ENCODE measurements around the gene ZNF775.
A peak's percentile ranks its signal among the peaks of the same experiment; 100 is the strongest.

The ZNF775 gene

GRCh38 chr7:150415161-150416153, 36.3 kb downstream of the ZNF775 start:
- no peak for TF ChIP-seq CTCF (IDR thresholded peaks at IDR 0.05; ENCODE audit: low read depth, low read length, missing control alignments)
- in situ Hi-C loops (cut with HindIII; ENCODE audit: low pct_ligation_motif_present, low sequenced_read_pairs) = no loop called here
- H3K27ac ChIP-seq = no peak overlapping the region
- no peak overlapping the region for H3K4me3 ChIP-seq (ENCODE audit: low read depth, low read length)
- no peak for DNase-seq
- no peaks in the 10 kb centered on the region for H3K36me3 ChIP-seq (replicated peaks)
- H3K27me3 ChIP-seq (replicated peaks) = no peaks in the 10 kb centered on the region

DNA sequence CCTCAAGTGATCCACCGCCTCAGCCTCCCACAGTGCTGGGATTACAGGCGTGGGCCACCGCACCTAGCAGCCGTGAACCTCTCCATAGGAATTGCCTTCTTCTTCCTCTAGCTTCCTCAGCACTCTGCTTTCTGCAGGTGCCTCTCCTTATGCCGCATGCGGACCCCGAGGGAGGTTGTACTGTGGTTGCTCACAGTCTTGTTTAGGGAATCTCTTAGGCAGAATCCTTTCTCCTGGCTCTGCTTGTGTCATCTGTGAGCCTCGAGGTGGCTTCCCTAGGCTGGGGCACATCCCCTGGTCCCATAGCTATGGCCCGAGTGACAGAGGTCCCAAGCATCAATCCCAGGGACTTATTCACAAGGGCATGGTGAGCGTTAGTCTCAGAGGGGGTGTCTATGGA, 38.1 kb downstream of the ZNF775 start:
- Histone ChIP-seq H3K27me3 (replicated peaks) (no peaks in the 10 kb centered on the region), H3K4me3 (ENCODE audit: low read depth, low read length) (no peak overlapping the region), H3K36me3 (replicated peaks) (no peaks in the 10 kb centered on the region), H3K27ac (no peak overlapping the region)
- in situ Hi-C loops (cut with HindIII; ENCODE audit: low pct_ligation_motif_present, low sequenced_read_pairs) = no loop called here
- no peak for TF ChIP-seq CTCF (IDR thresholded peaks at IDR 0.05; ENCODE audit: low read depth, low read length, missing control alignments)
- no peak for DNase-seq

DNA sequence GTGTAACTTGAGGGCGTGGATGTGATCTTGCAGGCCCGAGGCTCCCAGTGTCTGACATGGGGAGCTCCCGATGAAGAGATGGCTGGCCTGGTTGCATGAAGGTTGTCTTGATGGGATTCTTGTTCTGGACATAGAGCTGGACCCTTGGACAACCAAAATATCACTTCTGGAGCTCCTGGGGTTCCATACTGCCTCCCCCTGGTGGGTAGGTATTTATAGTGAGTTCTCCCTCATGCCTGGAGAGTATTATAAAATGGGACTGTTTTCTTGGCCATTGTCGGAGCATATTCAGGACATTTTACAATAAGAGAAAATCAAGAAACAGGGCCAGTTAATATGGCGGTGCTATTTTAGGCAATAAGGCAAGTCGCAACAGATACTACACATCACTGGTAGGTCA, 38.7 kb downstream of the ZNF775 start:
- Histone ChIP-seq H3K36me3 (replicated peaks) (no peaks in the 10 kb centered on the region), H3K27ac (no peak overlapping the region), H3K4me3 (ENCODE audit: low read depth, low read length) (no peak overlapping the region), H3K27me3 (replicated peaks) (no peaks in the 10 kb centered on the region)
- TF ChIP-seq CTCF (IDR thresholded peaks at IDR 0.05; ENCODE audit: low read depth, low read length, missing control alignments) = peak; percentile 11
- in situ Hi-C loops (cut with HindIII; ENCODE audit: low pct_ligation_motif_present, low sequenced_read_pairs) = no loop called here
- DNase-seq = no peak

GRCh38 chr7:150420242-150420641, 41.1 kb downstream of the ZNF775 start:
- TF ChIP-seq CTCF (IDR thresholded peaks at IDR 0.05; ENCODE audit: low read depth, low read length, missing control alignments) = no peak
- no peaks in the 10 kb centered on the region for H3K36me3 ChIP-seq (replicated peaks)
- DNase-seq = no peak
- H3K27me3 ChIP-seq (replicated peaks) = no peaks in the 10 kb centered on the region
- in situ Hi-C loops (cut with HindIII; ENCODE audit: low pct_ligation_motif_present, low sequenced_read_pairs) = no loop called here
- H3K4me3 ChIP-seq (ENCODE audit: low read depth, low read length) = no peak overlapping the region
- H3K27ac ChIP-seq = no peak overlapping the region

- Histone ChIP-seq H3K4me3 (ENCODE audit: low read depth, low read length) (no peak overlapping the region), H3K27ac (no peak overlapping the region), H3K27me3 (replicated peaks) (no peaks in the 10 kb centered on the region), H3K36me3 (replicated peaks) (no peaks in the 10 kb centered on the region)
- in situ Hi-C loops (cut with HindIII; ENCODE audit: low pct_ligation_motif_present, low sequenced_read_pairs) = no loop called here
- peak; percentile 91 for TF ChIP-seq CTCF (IDR thresholded peaks at IDR 0.05; ENCODE audit: low read depth, low read length, missing control alignments)
- peak; percentile 72 for DNase-seq
Measured at GRCh38 chr7:150420987-150421674, 42.0 kb downstream of the ZNF775 start.
